B cell (primary cell): Measurements from ENCODE around the gene CD34. TPM values are rescaled to one million over a fixed set of nuclear protein-coding genes. Genes with fewer than 3 reads are reported as not detected.

Experiments used
- ATAC-seq: fragments of 200-7000 bp; cut with Tn5 transposase; one replicate; pipeline ENCODE4 v1.10.0; 2021; ENCODE audit warnings: low read depth, mild to moderate bottlenecking, moderate number of reproducible peaks, moderate library complexity
- CTCF ChIA-PET: fragments of 350-600 bp; sonication (Branson Sonifier 250); formaldehyde crosslinking; loops from one replicate; lab custom pipeline; 2021; ENCODE audit warnings: antibody characterized with exemption, inconsistent platforms; lab: Charles Lee
- POLR2A ChIA-PET: fragments of 350-600 bp; sonication (Branson Sonifier 250); formaldehyde crosslinking; loops from one replicate; lab custom pipeline; 2021; ENCODE audit warnings: antibody characterized with exemption; lab: Charles Lee
- DNase-seq: peaks from one replicate; pipeline ENCODE4 v3.0.0; 2013
- H2AFZ ChIP-seq: 2 replicates; pipeline ENCODE4 v1.6.1; 2012; ENCODE audit warnings: mild to moderate bottlenecking, low read depth, low read length; ENCODE audit not compliant: insufficient read depth, poor library complexity, severe bottlenecking
- H3K27ac ChIP-seq, 2 donors: 1 replicate in 1 of 2; 2 replicates in 1 of 2; pipeline ENCODE4 v1.5.1; 2012 to 2013; ENCODE audit warnings: low read length in 2 of 2, mild to moderate bottlenecking in 2 of 2, moderate library complexity in 1 of 2
- H3K27me3 ChIP-seq, 4 experiments: fragments of 200-600 bp in 1 of 4; sonication (generic) in 1 of 4; replicated peaks in 1 of 4; 1 replicate in 2 of 4; 2 replicates in 2 of 4; pipeline versions ENCODE4 v1.6.1 to v1.7.0; 2013 to 2016; ENCODE audit warnings: low read length in 3 of 4, mild to moderate bottlenecking in 2 of 4, mixed read lengths in 1 of 4, moderate library complexity in 1 of 4; ENCODE audit not compliant: insufficient read depth in 4 of 4, control insufficient read depth in 3 of 4; ENCODE audit errors: control extremely low read depth in 1 of 4
- H3K36me3 ChIP-seq, 2 experiments: replicated peaks in 1 of 2; 1 replicate in 1 of 2; 2 replicates in 1 of 2; pipeline versions ENCODE4 v1.6.1 to v1.7.1; 2013; ENCODE audit warnings: low read length in 1 of 2; ENCODE audit not compliant: insufficient read depth in 2 of 2, control insufficient read depth in 1 of 2; ENCODE audit errors: control extremely low read depth in 1 of 2, extremely low read depth in 1 of 2
- H3K4me1 ChIP-seq, 2 donors: fragments of 200-600 bp in 1 of 2; sonication (generic) in 1 of 2; 1 replicate in 1 of 2; 2 replicates in 1 of 2; pipeline versions ENCODE4 v1.5.1 to v1.6.1; 2013 to 2017; ENCODE audit warnings: low read length in 2 of 2; ENCODE audit not compliant: control insufficient read depth in 2 of 2, insufficient read depth in 2 of 2
- H3K4me2 ChIP-seq: replicated peaks from 2 replicates; pipeline ENCODE3; 2012; ENCODE audit warnings: mild to moderate bottlenecking, low read depth, low read length; ENCODE audit not compliant: poor library complexity, severe bottlenecking
- H3K4me3 ChIP-seq, 5 experiments: fragments of 200-600 bp in 1 of 5; sonication (generic) in 1 of 5; 1 replicate in 3 of 5; 2 replicates in 2 of 5; pipeline versions ENCODE4 v1.5.1 to v1.7.0; 2011 to 2016; ENCODE audit warnings: low read length in 4 of 5, mild to moderate bottlenecking in 4 of 5, low read depth in 2 of 5, control low read depth in 1 of 5, moderate library complexity in 1 of 5; ENCODE audit not compliant: insufficient read depth in 1 of 5; ENCODE audit errors: control extremely low read depth in 1 of 5, extremely low read depth in 1 of 5
- H3K79me2 ChIP-seq: fragments of 200-600 bp; sonication (generic); one replicate; pipeline ENCODE4 v1.6.0; 2016; ENCODE audit warnings: low read length; ENCODE audit not compliant: control insufficient read depth, insufficient read depth
- H3K9ac ChIP-seq: fragments of 200-600 bp; sonication (generic); 2 replicates; pipeline ENCODE4 v1.6.1; 2017; ENCODE audit warnings: mild to moderate bottlenecking, low read length, moderate library complexity
- H3K9me3 ChIP-seq, 3 donors: one replicate each; pipeline versions ENCODE4 v1.6.1 to v1.7.1; 2013; ENCODE audit warnings: low read length in 2 of 3; ENCODE audit not compliant: control insufficient read depth in 2 of 3, insufficient read depth in 1 of 3; ENCODE audit errors: control extremely low read depth in 1 of 3
- H4K20me1 ChIP-seq: 2 replicates; pipeline ENCODE4 v1.6.0; 2012; ENCODE audit warnings: mild to moderate bottlenecking, low read length; ENCODE audit not compliant: insufficient read depth, control insufficient read depth, poor library complexity, severe bottlenecking
- H3K27ac Mint-ChIP-seq: one replicate; pipeline ENCODE4 v1.8.0; 2021; ENCODE audit warnings: mixed read lengths
- H3K27me3 Mint-ChIP-seq: one replicate; pipeline ENCODE4 v1.8.0; 2021; ENCODE audit warnings: mixed read lengths
- H3K4me1 Mint-ChIP-seq: one replicate; pipeline ENCODE4 v1.8.0; 2021; ENCODE audit warnings: mixed read lengths
- H3K4me3 Mint-ChIP-seq: one replicate; pipeline ENCODE4 v1.8.0; 2021; ENCODE audit warnings: mixed read lengths
- H3K9me3 Mint-ChIP-seq: one replicate; pipeline ENCODE4 v1.8.0; 2022; ENCODE audit warnings: mixed read lengths; ENCODE audit not compliant: insufficient read depth
- EZH2 ChIP-seq: IDR thresholded peaks from 2 replicates; pipeline ENCODE4 v1.6.1; 2012; ENCODE audit warnings: borderline replicate concordance, low read depth, mild to moderate bottlenecking, moderate library complexity, low read length; ENCODE audit not compliant: insufficient read depth, poor library complexity, severe bottlenecking
- WGBS: methylation state at CpG from one replicate; pipeline ENCODE4 v1.1.5; 2013; ENCODE audit warnings: missing lambda C conversion rate; ENCODE audit not compliant: insufficient coverage; 5-methylcytosine and 5-hydroxymethylcytosine counted together
- intact Hi-C: fragments of 100-400 bp; cut with micrococcal nuclease; formaldehyde crosslinking; loops from one replicate; pipeline ENCODE4 v1.10.0; 2022
- polyA plus RNA-seq: library from polyadenylated mRNA; depleted of rRNA; stranded (reverse); fragments of >200 nt; gene quantifications from 2 replicates; pipeline ENCODE4 v1.2.3, GENCODE V29; 2012
- total RNA-seq, 2 donors: library from RNA; stranded (reverse); fragments of 120-200 nt in 1 of 2; gene quantifications; 1 replicate in 1 of 2; 2 replicates in 1 of 2; pipeline versions ENCODE4 v1.2.3 to v1.2.4, GENCODE V29; 2013 to 2022
- TF ChIP-seq, protein P1 (sequence below): fragments of 200-600 bp; IDR thresholded peaks from one replicate; pipeline ENCODE4 v1.8.0; 2022; ENCODE audit warnings: antibody characterized with exemption, mild to moderate bottlenecking

CD34 gene
- total and polyA plus RNA-seq, 2 donors (not counting 1 experiment from before 2014, with no cell fraction given): not detected

DNA sequence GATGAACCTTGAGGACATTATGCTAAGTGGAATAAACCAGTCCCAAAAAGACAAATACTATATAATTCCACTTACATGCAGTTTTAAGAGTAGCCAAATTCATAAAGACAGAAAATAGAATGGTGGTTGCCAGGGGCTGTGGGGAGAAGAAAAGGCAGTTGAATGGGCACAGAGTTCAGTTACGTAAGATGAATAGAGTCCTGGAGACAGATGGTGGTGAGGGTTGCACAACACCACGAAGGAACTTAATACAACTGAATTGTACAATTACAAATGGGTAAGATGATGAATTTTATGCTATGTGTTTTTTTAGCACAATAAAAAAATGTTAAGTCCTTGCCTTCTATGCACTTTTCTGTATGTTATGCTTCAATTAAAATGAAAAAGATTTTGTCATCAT, 66.6 kb downstream of the CD34 start:
- no peak overlapping the region for H3K27ac Mint-ChIP-seq
- no peak for TF ChIP-seq EZH2
- TF ChIP-seq, protein P1, sequence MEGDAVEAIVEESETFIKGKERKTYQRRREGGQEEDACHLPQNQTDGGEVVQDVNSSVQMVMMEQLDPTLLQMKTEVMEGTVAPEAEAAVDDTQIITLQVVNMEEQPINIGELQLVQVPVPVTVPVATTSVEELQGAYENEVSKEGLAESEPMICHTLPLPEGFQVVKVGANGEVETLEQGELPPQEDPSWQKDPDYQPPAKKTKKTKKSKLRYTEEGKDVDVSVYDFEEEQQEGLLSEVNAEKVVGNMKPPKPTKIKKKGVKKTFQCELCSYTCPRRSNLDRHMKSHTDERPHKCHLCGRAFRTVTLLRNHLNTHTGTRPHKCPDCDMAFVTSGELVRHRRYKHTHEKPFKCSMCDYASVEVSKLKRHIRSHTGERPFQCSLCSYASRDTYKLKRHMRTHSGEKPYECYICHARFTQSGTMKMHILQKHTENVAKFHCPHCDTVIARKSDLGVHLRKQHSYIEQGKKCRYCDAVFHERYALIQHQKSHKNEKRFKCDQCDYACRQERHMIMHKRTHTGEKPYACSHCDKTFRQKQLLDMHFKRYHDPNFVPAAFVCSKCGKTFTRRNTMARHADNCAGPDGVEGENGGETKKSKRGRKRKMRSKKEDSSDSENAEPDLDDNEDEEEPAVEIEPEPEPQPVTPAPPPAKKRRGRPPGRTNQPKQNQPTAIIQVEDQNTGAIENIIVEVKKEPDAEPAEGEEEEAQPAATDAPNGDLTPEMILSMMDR: no peak
- Histone ChIP-seq H3K27me3 (no peaks in the 10 kb centered on the region), H3K4me2 (no peak overlapping the region), H3K79me2 (peaks cover 82% of the 10 kb centered on the region), H4K20me1 (peaks cover 58% of the 10 kb centered on the region), H3K4me3 (no peak overlapping the region), H3K36me3 (peaks cover 0 to 19% of the 10 kb centered on the region in 2 experiments), H3K9me3 (peaks cover 0 to 4% (median 0%) of the 10 kb centered on the region in 3 donors), H2AFZ (no peak overlapping the region), H3K27ac (no peak overlapping the region), H3K9ac (no peak overlapping the region), H3K4me1 (peaks cover 14 to 17% of the 10 kb centered on the region in 2 donors)
- DNase-seq: no peak
- CTCF ChIA-PET: no interaction called here
- WGBS: no CpG with 5 or more reads among the region's 2 CpGs
- peaks cover 48% of the 10 kb centered on the region for H3K4me1 Mint-ChIP-seq
- no peak for ATAC-seq
- H3K27me3 Mint-ChIP-seq: no peaks in the 10 kb centered on the region
- H3K4me3 Mint-ChIP-seq: no peak overlapping the region
- H3K9me3 Mint-ChIP-seq: no peaks in the 10 kb centered on the region
- intact Hi-C loops: no loop called here
- POLR2A ChIA-PET: no interaction called here

DNA sequence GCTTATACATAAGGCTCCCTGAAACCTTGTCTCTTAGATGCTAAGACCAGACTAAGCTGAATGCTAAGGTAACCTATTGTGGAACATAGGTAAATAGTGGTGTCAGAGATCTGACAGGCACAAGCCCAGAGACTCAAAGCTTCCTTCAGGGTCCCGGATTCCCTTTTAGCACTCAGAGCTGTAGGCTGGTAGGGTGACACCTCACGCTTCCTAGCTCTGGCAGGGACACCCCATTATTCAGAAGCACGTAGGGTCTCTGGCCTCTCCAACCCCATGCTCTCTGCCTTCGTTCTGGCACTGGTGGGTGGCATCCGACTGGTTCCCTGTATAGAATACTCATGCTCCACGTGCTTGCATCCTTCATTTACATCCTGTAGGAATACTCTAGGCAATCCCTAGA, 68.4 kb downstream of the CD34 start:
- no peak overlapping the region for H3K9ac ChIP-seq
- peaks cover 0 to 7% (median 3%) of the 10 kb centered on the region in 3 donors for H3K9me3 ChIP-seq
- no peaks in the 10 kb centered on the region for H3K27me3 ChIP-seq
- no peak for ATAC-seq
- Mint-ChIP-seq H3K4me1 (peaks cover 47% of the 10 kb centered on the region), H3K27me3 (no peaks in the 10 kb centered on the region), H3K27ac (no peak overlapping the region), H3K9me3 (peaks cover 2% of the 10 kb centered on the region), H3K4me3 (no peak overlapping the region)
- peaks cover 4 to 7% of the 10 kb centered on the region in 2 donors for H3K4me1 ChIP-seq
- peaks cover 59% of the 10 kb centered on the region for H4K20me1 ChIP-seq
- intact Hi-C loops: no loop called here
- 100% methylated on average over 3 of the region's 6 CpGs for WGBS
- peaks cover 85% of the 10 kb centered on the region for H3K79me2 ChIP-seq
- H3K4me2 ChIP-seq: no peak overlapping the region
- ChIA-PET POLR2A (interaction anchor here (1.1 kb wide), 1 partner anchor 17 kb away, joined by 3 read pairs; no protein-coding TSS in a partner anchor), CTCF (interaction anchor here (0.7 to 1.2 kb wide), 7 partner anchors 10 to 42 kb away, joined by 3 to 5 read pairs (median 3); no protein-coding TSS in a partner anchor)
- no peak overlapping the region for H2AFZ ChIP-seq
- no peak overlapping the region for H3K4me3 ChIP-seq
- no peak overlapping the region for H3K27ac ChIP-seq
- TF ChIP-seq, protein P1: no peak
- no peak for TF ChIP-seq EZH2
- no peak for DNase-seq
- H3K36me3 ChIP-seq: peaks cover 0 to 25% of the 10 kb centered on the region in 2 experiments
